HG03045 (cell line): ENCODE results near the gene SLC27A1.
"Not testable (repeated sequence)": the region's sequence is repeated elsewhere in the genome, so short reads cannot be mapped to it uniquely, and the experiment has no call there.

Experiments
- ATAC-seq: cut with Tn5 transposase; IDR thresholded peaks from one replicate; pipeline ENCODE4 v1.9.1; 2021; ENCODE audit warnings: mild to moderate bottlenecking, moderate library complexity; ENCODE audit not compliant: unreplicated experiment

Gene SLC27A1

DNA sequence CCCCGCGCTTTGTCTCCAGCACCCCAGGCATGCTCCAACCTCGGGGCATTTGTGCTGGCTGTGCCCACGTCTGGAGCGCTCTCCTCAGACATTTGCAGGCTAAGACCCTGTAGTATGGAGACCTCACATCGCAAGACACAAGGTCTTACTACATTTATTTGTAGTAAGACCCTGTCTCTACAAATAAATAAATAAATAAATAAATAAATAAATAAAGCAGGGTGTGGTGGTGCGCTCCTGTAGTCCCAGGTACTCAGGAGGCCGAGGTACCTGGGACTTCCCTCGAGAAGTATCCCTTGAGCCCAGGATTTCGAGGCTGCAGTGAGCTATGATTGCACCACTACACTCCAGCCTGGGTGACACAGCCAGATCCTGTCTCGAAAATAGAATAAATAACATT lies 14.2 kb upstream of the SLC27A1 start:
- ATAC-seq = no peak

DNA sequence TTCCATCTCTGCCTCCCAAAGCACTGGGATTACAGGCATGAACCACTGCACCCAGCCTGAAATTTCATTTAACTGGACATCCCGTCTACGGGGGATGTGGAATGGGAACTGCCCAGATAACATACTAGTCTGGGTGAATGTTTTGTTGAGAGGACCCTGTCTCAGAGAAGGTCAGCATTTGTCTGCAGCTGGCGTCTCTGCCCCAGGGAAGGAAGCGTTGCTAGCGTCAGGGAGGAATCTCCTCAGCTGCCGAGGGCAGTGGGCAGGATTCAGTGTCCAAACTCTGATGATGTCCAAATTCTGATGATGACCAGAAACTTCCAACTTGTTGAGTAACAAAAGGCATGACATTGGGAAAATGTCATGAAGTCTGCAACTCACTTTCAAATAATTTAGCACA lies 12.7 kb upstream of the SLC27A1 start:
- ATAC-seq = no peak

DNA sequence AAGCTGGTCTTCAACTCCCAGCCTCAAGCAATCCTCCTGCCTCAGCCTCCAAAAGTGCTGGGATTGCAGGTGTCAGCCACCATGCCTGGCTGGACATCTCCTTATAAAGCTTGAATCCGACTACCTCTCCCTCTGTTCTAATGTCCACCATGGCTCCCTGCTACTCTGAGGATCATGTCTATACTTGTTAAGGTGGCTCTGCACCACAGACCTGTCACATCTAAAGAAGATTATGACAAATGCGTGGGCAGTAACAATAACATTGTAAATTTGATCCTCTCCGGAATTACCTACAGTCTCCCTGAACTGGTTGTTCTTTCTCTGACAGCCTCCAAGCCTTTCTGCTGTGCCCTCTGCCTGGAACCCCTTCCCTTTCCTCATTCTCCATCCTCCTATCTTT lies 11.4 kb upstream of the SLC27A1 start:
- ATAC-seq = no peak

GRCh38 chr19:17460372-17461230 lies 9.7 kb upstream of the SLC27A1 start, which contains the start of gene NXNL1:
TSS of gene NXNL1 (minus strand) at chr19:17460926. CDS start at chr19:17460869, 57 bp downstream.
- ATAC-seq = no peak

- ATAC-seq = no peak
These were observed 3.9 kb upstream of the SLC27A1 start for GRCh38 chr19:17466487-17466850.

DNA sequence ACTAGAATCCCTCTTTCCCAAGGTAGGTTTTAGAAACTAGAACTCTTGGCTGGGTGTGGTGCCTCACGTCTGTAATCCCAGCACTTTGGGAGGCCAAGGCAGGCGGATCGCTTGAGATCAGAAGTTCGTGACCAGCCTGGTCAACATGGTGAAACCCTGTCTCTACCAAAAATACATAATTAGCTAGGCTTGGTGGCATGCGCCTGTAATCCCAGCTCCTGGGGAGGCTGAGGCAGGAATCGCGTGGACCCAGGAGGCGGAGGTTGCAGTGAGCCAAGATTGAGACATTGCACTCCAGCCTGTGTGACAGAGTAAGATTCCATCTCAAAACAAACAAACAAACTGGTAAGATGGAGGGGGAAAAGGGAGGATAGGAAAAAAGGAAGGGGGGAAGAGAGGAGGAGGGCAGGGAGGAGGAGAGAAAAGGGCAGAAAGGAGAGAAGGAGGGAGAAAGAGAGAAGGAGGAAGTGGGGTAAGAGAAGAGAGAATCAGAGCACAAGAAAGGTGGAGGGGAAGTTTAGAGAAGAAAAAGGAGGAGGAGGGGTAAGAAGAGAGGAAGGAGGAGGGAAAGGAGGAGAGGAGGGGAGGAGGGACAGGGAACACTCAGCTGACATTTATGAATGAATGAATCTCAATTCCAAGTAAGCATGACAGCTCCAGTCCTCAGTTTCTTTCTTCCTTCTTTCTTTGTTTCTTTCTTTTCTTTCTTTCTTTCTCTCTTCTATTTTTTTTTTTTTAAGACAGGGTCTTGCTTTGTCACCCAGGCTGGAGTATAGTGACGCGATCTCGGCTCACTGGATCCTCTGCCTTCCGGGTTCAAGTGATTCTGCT lies 2.6 kb upstream of the SLC27A1 start:
- ATAC-seq = no peak

- no peak for ATAC-seq
These were observed 1.8 kb upstream of the SLC27A1 start for GRCh38 chr19:17468302-17469091.

- ATAC-seq = no peak
These were observed 1.2 kb upstream of the SLC27A1 start for GRCh38 chr19:17469092-17469480.

DNA sequence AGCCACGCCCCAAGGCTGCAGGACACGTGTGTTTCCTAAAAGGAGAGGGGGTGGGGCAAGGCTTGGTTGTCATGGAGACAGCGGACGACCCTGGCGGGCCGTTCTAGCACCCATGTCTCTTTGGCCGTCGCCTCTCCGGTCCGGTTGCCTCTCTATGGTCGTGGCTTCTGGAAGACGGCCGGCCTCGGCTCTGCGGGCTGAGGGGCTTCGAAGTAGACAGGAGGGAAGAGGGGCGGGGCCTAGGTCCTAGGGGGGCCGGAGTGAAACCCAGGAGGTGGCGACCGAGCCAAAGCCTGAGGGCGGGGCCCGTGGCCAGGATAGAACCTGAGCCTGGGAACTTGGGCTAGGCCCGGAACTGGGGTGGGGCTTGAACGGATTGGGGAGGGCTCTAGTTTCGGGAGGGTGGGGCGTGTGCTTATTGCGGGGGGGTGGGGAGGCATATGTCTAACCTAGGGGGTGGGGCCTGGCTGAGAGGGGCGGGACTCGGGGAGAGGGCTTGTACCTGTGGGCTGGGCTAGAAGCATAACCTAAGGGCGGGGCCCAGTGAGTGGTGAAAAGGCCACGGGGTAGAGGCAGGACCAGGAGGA lies 750 bp upstream of the SLC27A1 start:
- peak; percentile 52 for ATAC-seq

DNA sequence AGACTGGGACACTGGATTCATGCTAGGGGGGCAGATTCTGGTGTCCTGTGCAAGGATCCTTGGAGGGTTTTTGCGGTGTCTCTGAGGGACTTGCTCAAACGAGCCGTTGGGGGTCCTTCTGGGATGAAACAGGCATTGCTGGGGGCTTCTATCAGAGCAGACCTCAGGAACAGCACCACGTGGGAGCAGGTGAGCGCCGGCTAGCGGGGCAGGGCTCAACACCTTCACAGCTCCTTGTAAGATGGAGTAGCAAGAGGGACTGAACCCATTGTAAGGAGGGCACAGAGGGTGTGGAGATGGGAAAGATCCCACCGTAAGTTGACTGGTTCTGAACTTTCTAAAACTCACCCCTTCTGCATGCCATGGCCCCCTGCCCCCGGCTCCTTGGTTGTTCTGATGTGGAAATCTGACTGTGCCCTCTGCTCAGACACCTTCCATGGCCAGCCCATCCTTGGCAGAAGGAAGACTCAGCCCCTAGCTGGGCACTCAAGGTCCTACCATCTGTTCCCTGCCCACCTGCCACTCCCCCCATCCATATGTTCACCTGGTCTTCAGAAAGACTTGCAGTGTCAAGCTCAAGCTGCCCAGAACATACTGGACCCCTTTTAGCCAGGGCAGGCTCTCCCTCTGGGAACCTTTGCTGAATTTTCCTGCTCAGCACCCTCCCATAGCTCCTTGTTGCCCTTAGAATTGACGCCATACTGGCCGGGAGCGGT lies 1.2 kb downstream of the SLC27A1 start:
- no peak for ATAC-seq

GRCh38 chr19:17473041-17473440 lies 2.7 kb downstream of the SLC27A1 start:
- ATAC-seq = no peak

DNA sequence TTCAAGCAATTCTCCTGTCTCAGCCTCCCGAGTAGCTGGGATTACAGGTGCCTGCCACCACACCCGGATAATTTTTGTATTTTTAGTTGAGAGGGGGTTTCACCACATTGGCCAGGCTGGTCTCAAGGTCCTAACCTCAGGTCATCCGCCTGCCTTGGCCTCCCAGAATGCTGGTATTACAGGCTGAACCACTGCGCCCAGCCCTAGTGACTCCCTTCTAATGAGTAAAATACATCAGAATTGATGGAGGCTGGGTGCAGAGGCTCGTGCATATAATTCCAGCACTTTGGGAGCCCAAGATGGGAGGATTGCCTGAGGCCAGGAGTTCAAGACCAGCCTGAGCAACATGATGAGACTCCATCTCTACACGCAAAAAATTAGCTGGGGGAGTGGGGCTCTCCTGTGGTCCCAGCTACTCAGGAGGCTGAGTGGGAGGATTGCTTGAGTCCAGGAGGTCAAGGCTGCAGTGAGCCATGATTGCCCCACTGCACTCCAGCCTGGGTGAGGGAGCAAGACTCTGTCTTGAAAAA lies 4.8 kb downstream of the SLC27A1 start:
- ATAC-seq = not testable (repeated sequence)

DNA sequence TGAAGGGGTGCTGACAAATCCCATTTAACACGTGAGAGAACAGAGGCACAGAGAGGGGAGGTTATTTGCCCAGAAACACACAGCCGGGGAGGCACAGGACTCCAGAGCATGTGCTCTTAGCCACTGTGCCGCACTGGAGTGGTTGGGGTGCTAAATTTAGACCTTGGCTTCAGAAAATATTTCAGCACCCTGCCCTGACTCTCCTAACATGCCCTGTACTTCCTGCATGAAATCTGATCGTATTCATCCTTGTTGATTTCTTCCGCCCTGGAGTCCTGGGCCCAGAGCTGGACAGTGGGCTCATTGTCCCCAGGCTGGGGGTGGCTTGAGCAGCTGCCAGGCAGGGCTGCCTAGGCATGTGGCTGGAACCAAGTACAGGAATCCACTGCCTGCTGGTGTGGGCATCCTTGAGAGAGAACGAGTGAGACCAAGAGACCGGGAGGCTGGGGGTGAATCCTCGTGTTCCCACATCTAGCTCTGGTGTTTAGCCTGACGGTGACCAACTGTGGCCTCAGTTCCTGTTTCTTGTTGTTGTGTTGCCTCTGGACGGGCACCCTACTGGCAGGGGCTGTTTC lies 5.3 kb downstream of the SLC27A1 start:
- ATAC-seq = no peak

DNA sequence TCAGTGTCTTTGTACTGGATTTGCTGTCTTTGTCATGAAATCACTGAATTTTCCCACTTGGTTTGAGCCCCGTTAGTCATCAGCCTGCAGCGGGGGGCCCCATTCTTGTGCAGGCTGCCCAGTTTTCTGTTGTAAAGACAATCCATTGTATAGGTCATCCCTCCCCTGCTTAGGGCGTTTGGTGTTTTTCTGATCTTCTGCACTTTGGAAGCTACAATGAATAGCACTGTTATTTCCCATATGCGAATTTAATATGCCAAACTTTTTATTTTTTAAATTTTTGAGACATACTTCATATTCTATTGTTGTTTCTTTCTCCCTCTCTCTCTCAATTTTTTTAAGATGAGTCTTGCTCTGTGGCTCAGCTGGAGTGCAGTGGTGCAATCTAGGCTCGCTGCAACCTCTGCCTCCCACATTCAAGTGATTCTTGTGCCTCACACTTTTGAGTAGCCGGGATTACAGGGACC lies 9.0 kb downstream of the SLC27A1 start:
- ATAC-seq = no peak

- no peak for ATAC-seq
These were observed 11.7 kb downstream of the SLC27A1 start for GRCh38 chr19:17481986-17482385.

GRCh38 chr19:17482877-17483604 lies 12.7 kb downstream of the SLC27A1 start:
- ATAC-seq = no peak

GRCh38 chr19:17483605-17484002 lies 13.3 kb downstream of the SLC27A1 start:
- ATAC-seq = no peak

DNA sequence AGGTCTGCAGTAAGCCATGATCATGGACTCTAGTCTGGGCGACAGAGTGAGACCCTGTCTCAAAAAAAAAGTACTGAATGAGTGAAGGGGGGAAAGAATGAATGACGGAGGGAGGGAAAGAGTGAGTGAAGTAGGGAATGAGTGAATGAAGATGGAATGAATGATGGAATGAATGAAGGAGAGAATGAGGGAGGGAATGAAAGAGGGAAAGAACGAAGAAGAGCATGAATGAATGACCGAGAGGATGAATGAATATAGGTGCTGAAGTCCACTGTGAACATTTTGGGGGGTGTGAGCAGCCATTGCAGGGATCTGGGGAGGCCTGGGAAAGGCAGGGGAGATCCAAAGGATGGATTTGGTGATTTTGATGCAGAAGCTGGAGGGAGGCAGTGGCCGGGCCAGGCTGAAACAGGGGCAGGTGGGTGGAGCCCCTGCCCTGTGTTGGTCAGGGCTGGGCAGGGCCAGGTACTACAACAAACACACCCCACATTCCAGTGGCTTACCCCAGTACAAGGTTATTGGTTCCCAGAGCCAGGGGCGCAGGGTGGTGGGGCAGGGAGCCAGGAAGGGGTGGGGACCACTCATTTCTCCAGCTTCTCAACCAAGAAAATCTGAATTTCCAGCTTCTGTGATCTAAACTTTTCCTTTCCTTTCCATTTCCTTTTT lies 14.3 kb downstream of the SLC27A1 start:
- no peak for ATAC-seq
